HG03521 (cell line): ENCODE results near the gene EPS8.

Experiments used
- ATAC-seq: cut with Tn5 transposase; IDR thresholded peaks from one replicate; pipeline ENCODE4 v1.9.1; 2021; ENCODE audit warnings: mild to moderate bottlenecking, moderate library complexity; ENCODE audit not compliant: unreplicated experiment

The EPS8 gene

GRCh38 chr12:15789220-15790171 lies at the start of gene EPS8:
TSS of gene EPS8 (minus strand) at chr12:15789388. CDS start at chr12:15682951, 106,437 bp downstream.
- peak; percentile 90 for ATAC-seq

GRCh38 chr12:15837141-15837790 lies 48.1 kb upstream of the EPS8 start:
- ATAC-seq = no peak

- ATAC-seq = no peak
These were observed 45.4 kb upstream of the EPS8 start for GRCh38 chr12:15834575-15834974.

GRCh38 chr12:15831315-15831978 lies 42.3 kb upstream of the EPS8 start:
- ATAC-seq = no peak

GRCh38 chr12:15830538-15830937 lies 41.4 kb upstream of the EPS8 start:
- no peak for ATAC-seq

GRCh38 chr12:15829949-15830348 lies 40.8 kb upstream of the EPS8 start:
- no peak for ATAC-seq

- ATAC-seq = no peak
These were observed 40.1 kb upstream of the EPS8 start for GRCh38 chr12:15829255-15829654.

GRCh38 chr12:15827136-15827535 lies 37.9 kb upstream of the EPS8 start:
- no peak for ATAC-seq

GRCh38 chr12:15824516-15824915 lies 35.3 kb upstream of the EPS8 start:
- no peak for ATAC-seq

- no peak for ATAC-seq
These were observed 34.4 kb upstream of the EPS8 start for GRCh38 chr12:15823360-15824128.

- ATAC-seq = no peak
These were observed 30.7 kb upstream of the EPS8 start for GRCh38 chr12:15819644-15820437.

- ATAC-seq = no peak
These were observed 29.2 kb upstream of the EPS8 start for GRCh38 chr12:15818418-15818817.

- ATAC-seq = no peak
These were observed 26.5 kb upstream of the EPS8 start for GRCh38 chr12:15815730-15816129.

- no peak for ATAC-seq
These were observed 22.3 kb upstream of the EPS8 start for GRCh38 chr12:15811214-15812127.

GRCh38 chr12:15808652-15809051 lies 19.5 kb upstream of the EPS8 start:
- no peak for ATAC-seq

GRCh38 chr12:15808250-15808649 lies 19.1 kb upstream of the EPS8 start:
- ATAC-seq = no peak

GRCh38 chr12:15806826-15807225 lies 17.6 kb upstream of the EPS8 start:
- ATAC-seq = no peak

GRCh38 chr12:15801770-15802744 lies 12.9 kb upstream of the EPS8 start:
- no peak for ATAC-seq
